ENCODE data around the gene FUT8.

The FUT8 gene

DNA sequence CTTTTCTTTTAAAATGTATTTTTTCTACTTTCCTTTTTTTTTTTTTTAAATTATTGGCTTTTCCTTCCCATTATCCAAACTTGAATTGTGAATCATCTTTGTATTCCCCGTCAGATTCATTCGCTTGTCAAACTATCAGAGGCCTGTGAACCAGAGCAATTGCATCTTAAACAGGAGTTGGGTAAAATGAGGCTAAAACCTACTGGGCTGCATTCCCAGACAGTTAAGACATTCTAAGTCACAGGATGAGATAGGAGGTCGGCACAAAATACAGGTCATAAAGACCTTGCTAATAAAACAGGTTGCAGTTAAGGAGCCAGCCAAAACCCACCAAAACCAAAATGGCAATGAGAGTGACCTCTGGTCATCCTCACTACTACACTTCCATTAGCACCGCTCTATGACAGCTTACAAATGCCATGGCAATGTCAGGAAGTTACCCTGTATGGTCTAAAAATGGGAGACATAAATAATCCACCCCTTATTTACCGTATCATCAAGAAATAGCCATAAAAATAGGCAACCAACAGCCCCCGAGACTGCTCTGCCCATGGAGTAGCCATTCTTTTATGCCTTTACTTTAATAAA is 19.9 kb downstream of the FUT8 start:
- peak in 1 of 2 donors; percentile 39 for DNase-seq (ENCODE audit: low read depth in 2 of 2)
- no peak for TF ChIP-seq CTCF (IDR thresholded peaks at IDR 0.05; ENCODE audit: low read depth, low read length)
- H3K4me3 ChIP-seq (replicated peaks in 1 of 2; ENCODE audit: low read depth in 2 of 2, low read length in 2 of 2) = no peak overlapping the region

DNA sequence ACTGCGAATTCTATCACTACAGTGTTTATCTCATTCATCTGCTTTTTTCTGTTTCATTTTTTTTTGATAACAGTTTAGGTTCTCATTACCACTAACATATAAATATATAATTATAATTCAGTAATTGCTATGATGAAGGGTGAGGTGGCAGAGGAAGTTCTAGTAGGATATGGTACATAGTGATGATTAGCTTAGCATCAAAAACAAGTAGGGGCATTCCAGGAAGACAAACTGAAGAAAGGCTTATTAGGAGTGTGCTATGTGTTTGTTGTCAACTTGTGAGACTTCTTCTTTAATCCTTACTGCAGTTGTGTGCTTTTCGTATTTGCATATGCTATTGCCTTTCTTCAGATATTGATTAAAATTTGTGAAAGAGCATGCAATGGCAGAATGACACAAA is 20.6 kb downstream of the FUT8 start:
- DNase-seq (ENCODE audit: low read depth in 2 of 2) = no peak
- no peak overlapping the region for H3K4me3 ChIP-seq (replicated peaks in 1 of 2; ENCODE audit: low read depth in 2 of 2, low read length in 2 of 2)
- no peak for TF ChIP-seq CTCF (IDR thresholded peaks at IDR 0.05; ENCODE audit: low read depth, low read length)

DNA sequence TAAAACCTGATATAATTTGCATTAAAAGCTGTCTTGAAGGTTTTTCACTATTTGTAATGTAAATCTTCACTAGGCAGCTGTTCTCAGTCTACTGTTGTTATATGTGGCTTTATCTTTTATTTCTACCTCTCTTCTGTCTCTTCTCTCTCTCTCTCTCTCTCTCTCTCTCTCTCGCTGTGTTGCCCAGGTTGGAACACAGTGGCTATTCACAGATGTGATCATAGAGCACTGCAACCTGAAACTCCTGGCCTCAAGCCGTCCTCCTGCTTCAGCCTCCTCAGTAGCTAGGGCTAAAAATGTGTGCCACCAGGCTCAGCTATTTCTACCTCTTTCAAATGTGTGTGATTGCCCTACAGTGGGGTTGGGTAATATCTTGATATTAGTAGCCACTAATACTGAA is 21.1 kb downstream of the FUT8 start:
- H3K4me3 ChIP-seq (replicated peaks in 1 of 2; ENCODE audit: low read depth in 2 of 2, low read length in 2 of 2) = no peak overlapping the region
- TF ChIP-seq CTCF (IDR thresholded peaks at IDR 0.05; ENCODE audit: low read depth, low read length) = no peak
- DNase-seq (ENCODE audit: low read depth in 2 of 2) = no peak

DNA sequence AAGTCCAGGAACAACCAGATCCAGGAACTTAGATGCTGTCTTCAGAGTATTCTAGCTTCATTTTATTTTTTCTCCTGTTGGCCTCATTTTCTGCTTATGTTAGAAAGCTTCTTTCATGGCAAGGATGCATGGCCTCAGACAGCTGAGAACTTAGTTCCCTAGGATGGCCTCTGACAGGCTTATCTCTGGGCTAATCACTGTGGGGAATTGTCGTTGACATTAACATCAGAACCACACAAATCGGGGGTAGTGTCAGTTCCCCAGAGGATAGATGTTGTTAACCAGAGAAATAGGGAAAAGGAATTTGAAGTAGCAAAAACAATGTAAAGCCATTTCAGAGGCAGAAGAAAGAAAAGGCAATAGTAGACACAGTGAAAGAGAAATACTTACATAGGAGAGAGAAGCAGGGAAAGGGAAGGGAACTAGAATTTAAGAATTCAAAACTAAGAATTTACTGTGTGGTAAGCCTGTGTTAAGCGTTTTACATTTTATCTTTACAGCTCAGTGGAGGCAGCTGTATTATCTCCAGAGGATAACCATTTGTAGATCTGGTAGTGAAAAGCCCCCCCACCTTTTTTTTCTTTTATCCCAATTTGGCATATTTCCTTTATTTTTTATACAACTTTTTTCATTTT is 21.8 kb downstream of the FUT8 start:
- peak in 1 of 2 donors; percentile 31 for DNase-seq (ENCODE audit: low read depth in 2 of 2)
- no peak overlapping the region for H3K4me3 ChIP-seq (replicated peaks in 1 of 2; ENCODE audit: low read depth in 2 of 2, low read length in 2 of 2)
- TF ChIP-seq CTCF (IDR thresholded peaks at IDR 0.05; ENCODE audit: low read depth, low read length) = no peak

GRCh38 chr14:65438266-65438933 is 25.9 kb downstream of the FUT8 start:
- TF ChIP-seq CTCF (IDR thresholded peaks at IDR 0.05; ENCODE audit: low read depth, low read length) = no peak
- no peak for DNase-seq (ENCODE audit: low read depth in 2 of 2)
- H3K4me3 ChIP-seq (replicated peaks in 1 of 2; ENCODE audit: low read depth in 2 of 2, low read length in 2 of 2) = no peak overlapping the region

DNA sequence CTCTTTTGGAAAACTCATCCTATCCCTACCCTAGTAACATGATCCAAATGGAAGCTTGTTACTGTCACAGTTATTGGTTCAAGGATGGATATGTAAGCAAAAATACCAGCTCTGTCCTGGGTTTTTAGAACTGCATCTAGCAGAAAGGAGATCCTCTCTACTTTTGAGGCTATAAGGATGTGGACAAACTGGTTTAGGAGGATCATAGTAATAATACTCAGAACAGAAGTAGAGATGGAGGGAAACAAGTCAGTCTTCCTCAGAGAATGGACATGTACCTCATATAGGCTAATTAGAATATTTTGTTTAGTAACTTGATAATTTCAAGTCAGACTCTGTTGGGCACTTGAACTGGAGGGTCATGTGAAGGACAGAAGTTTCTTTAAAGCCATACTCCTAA is 26.6 kb downstream of the FUT8 start:
- TF ChIP-seq CTCF (IDR thresholded peaks at IDR 0.05; ENCODE audit: low read depth, low read length) = no peak
- no peak for DNase-seq (ENCODE audit: low read depth in 2 of 2)

More for the DNA sequence above, 26.6 kb downstream of the FUT8 start:
- H3K4me3 ChIP-seq (replicated peaks in 1 of 2; ENCODE audit: low read depth in 2 of 2, low read length in 2 of 2) = no peak overlapping the region

Measured in cardiac fibroblast (primary cell).